ENCODE measurements around the gene C1QL1. TPM values are rescaled to one million over a fixed set of nuclear protein-coding genes. Genes with fewer than 3 reads are reported as not detected.

C1QL1 gene
- polyA plus RNA-seq, 1 donor: 1.9 TPM

DNA sequence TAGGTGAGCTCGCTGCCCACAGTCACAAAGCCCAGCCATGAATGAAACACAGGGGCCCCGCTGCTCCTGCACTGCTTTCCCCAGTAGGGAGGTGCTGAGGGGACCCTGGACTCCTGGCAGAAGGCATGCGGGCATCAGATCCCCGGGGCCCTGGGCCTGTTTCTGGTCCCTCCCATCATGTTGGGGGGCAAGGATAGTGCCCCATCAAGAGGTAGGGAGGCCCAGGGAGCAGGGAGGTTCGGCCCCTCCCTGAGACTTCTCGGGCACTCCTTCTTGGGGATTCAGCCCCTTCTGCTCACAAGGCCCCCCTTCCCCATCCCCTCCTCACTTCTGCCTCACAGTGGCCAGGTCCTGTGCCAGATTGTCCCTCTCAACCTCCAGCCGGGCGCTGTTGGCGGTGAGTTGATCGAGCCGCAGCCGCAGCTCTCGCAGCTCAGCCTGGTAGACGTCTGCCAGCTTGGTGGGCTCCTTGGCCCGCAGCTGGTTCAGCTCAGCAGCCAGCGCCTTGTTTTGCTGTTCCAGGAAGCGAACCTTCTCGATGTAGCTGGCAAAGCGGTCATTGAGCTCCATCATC is 53.3 kb downstream of the C1QL1 start:
- DNase-seq (ENCODE audit: low read depth): no peak

DNA sequence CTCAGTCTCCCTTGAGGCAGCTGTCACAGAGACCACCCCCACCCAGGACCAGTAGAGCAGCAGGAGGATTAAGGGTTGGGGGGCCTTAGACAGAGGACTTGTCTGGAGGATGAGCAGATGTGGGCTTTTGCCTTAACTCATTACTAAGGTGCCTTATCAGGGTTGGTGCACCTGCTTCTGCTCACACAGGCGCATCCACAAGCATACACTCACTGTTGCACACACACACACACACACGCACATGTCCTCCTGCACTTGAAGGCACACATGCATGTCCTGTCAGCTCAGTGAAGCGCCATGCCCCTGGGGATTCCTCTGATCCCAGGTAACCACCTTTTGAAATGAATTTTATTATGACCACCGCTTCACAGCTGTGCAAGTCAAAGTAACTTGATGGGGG is 54.0 kb downstream of the C1QL1 start:
- no peak for DNase-seq (ENCODE audit: low read depth)

DNA sequence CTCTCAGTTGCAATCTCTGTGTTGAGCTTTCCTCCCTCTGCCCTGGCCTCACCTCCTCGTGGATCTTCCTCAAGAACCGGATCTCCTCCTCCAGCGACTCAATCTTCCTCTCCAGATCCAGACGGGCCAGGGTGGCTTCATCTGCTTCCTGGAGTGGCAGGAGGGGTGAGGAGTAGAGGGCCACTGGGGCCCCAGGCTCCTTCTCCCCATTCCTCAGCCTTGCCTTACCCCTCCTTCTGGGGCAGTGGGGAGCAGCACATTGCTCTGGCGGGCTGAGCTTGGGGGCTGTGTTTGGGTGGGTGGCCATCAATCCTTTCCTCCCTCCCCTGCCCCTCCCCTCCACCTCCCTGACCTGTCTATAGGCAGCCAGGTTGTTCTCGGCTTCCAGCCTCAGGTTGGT is 54.4 kb downstream of the C1QL1 start:
- no peak for DNase-seq (ENCODE audit: low read depth)

DNA sequence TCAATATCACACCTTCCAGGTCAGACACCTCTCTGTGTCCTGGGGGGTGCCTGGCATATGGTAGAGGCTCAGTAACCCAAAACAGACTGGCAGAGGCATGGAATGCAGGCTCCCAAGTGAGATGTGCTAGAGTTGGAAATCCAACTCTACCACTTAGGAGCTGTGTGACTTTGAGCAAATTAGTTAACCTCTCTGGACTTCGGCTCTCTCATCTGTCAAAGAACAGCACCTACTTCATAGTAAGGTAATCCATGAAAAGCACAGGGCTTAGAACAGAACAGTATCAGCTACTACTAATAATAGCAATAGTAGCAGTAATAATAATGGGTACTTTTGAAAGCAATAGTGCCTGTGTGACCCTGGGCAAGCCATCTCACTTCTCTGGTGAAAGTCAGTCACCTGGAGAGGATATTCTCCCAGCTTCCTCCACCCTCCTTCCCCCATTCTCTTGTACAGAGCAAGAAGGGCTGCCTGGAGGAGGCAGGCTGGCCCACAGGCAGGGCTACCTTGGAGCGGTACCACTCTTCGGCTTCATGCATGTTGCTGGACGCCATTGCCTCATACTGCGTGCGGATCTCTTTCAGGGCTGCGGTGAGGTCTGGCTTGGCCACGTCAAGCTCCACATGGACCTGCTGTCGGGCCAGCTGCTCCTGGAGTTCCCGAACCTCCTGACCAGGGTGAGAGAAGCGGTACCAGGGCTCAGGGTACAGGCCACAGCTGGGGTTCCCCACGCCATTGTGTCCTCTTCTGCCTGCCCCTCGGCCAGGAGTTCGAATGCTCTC is 55.1 kb downstream of the C1QL1 start:
- DNase-seq (ENCODE audit: low read depth): no peak

DNA sequence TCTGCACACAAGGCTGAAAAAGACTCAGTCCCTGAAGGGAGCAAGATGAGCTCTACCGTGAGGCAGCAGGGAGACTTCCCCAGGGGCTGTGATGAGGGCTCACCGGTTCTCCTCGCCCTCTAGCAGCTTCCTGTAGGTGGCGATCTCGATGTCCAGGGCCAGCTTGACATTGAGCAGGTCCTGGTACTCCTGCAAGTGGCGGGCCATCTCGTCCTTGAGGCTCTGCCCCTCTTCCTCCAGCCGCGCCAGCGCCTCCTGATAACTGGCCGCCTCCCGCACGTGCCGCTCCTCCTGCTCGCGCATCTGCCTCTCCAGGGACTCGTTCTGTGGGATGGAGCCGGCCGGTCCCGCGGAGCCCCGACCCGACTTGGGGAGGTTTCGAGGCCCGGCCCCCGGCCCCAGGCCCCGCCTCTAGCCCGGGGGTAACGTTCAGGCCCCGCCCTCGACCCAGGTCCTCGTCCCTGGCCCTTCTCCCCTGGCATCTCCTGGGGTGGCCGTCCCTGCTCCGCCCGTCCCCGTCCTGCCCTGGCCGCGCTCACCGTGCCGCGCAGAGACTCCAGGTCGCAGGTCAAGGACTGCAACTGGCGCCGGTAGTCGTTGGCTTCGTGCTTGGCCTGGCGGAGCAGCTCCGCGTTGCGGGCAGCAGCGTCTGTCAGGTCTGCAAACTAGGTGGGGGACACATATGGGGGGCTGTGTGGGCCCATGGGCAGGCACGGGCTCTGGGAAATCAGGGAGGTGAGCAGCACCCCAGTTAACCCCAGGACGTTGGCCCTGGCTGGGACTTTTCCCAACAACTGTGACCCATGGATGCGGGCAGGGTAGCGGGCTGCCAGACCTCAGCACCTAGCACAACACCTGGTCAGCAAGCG is 56.7 kb downstream of the C1QL1 start:
- DNase-seq (ENCODE audit: low read depth): no peak

DNA sequence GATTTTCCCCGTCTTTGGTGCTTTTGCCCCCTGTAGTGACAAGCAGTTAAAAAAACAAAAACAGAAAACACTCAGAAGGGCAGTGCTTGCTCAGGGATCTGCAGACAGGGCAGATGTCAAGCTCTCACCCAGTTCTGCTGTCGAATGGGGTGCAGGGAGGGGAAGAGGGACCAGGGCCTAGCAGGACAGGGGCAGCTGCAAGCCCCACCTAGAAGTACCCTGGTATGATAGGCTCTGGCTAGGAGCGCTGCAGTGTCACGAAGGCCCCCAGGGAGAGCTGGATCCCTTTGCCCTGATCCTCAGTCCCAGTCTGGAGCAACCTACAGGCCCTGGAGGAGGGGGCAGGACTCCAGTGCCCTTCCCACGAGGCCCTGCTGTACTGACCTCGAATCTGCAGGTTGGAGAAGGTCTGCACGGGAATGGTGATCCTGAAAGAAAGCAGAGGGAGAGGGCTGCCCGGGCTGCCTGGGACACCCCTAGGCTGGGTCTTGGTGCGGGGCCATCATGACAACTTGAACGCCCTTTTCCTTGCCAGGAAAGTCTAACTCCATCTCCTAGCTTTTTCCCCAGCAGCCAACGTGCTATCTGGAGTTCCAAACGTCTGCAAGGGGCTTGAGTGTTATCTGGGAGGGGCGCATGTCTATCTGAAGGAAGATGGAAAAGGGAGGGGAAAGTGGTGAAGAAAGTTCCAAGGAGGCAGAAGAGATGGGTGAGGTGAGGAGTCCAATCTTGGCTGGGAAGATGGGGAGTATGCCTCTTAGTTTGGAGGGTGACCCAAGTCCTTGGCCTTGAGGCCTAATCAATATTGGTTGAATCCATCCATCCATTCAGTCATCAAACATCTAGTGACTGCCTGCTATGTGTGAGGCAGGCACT is 57.6 kb downstream of the C1QL1 start:
- DNase-seq (ENCODE audit: low read depth): no peak

Other genes with a start within 250 kb of the C1QL1 start
- gene ADAM11, start 209.3 kb downstream of the C1QL1 start, polyA plus RNA-seq (ENCODE audit: insufficient read length): 1.8 TPM
- gene GJC1, start 138.0 kb downstream of the C1QL1 start, polyA plus RNA-seq (ENCODE audit: insufficient read length): 19.8 TPM
- 4.2 TPM for gene HIGD1B, start 120.4 kb downstream of the C1QL1 start, polyA plus RNA-seq (ENCODE audit: insufficient read length)
- gene EFTUD2, start 68.9 kb downstream of the C1QL1 start, polyA plus RNA-seq (ENCODE audit: insufficient read length): 55.3 TPM
- gene GFAP, start 52.8 kb downstream of the C1QL1 start, polyA plus RNA-seq (ENCODE audit: insufficient read length): 0.38 TPM
- 7.7 TPM for gene KIF18B, start 20.5 kb downstream of the C1QL1 start, polyA plus RNA-seq (ENCODE audit: insufficient read length)
- 28.6 TPM for gene DCAKD, start 83.3 kb upstream of the C1QL1 start, polyA plus RNA-seq (ENCODE audit: insufficient read length)
- 37.3 TPM for gene NMT1, start 93.0 kb upstream of the C1QL1 start, polyA plus RNA-seq (ENCODE audit: insufficient read length)
- gene PLCD3, start 164.2 kb upstream of the C1QL1 start, polyA plus RNA-seq (ENCODE audit: insufficient read length): 33.6 TPM
- 4.9 TPM for gene ACBD4, start 167.4 kb upstream of the C1QL1 start, polyA plus RNA-seq (ENCODE audit: insufficient read length)
- 22.1 TPM for gene HEXIM1, start 180.2 kb upstream of the C1QL1 start, polyA plus RNA-seq (ENCODE audit: insufficient read length)
- 6.7 TPM for gene HEXIM2, start 193.6 kb upstream of the C1QL1 start, polyA plus RNA-seq (ENCODE audit: insufficient read length)